ENCODE measurements around the gene NCOA1.

The NCOA1 gene

GRCh38 chr2:24635181-24635580, 144.1 kb downstream of the NCOA1 start:
- no peak overlapping the region for H3K4me3 ChIP-seq (ENCODE audit: low read length in 2 of 2)
- no peak overlapping the region for H3K27ac ChIP-seq (replicated peaks; ENCODE audit: low read length)
- H3K79me1 ChIP-seq (ENCODE audit: low read depth, low read length): no peaks in the 10 kb centered on the region
- H2BK5ac ChIP-seq (ENCODE audit: low read length): no peak overlapping the region
- no peak overlapping the region for H3K4me2 ChIP-seq (ENCODE audit: insufficient read depth, low read length, poor library complexity, severe bottlenecking)
- peaks cover 0 to 2% of the 10 kb centered on the region in 2 donors for H3K4me1 ChIP-seq (ENCODE audit: control insufficient read depth in 2 of 2, insufficient read depth in 1 of 2, low read depth in 1 of 2, low read length in 2 of 2)
- H4K8ac ChIP-seq (ENCODE audit: low read depth, low read length): no peak overlapping the region
- no peak overlapping the region for H3K4ac ChIP-seq (ENCODE audit: low read length)
- DNase-seq (ENCODE audit: low spot score): no peak
- H2AK5ac ChIP-seq (ENCODE audit: low read depth, low read length): no peak overlapping the region
- H3K18ac ChIP-seq (ENCODE audit: low read length): no peak overlapping the region
- H2BK15ac ChIP-seq (ENCODE audit: low read length): no peak overlapping the region
- no peak overlapping the region for H3K23ac ChIP-seq (ENCODE audit: low read depth, low read length, poor library complexity)
- no peak overlapping the region for H2BK120ac ChIP-seq (ENCODE audit: low read depth, low read length)
- no peaks in the 10 kb centered on the region for H3K36me3 ChIP-seq (replicated peaks in 1 of 2; ENCODE audit: control insufficient read depth in 2 of 2, insufficient read depth in 2 of 2, low read length in 2 of 2)
- H2BK12ac ChIP-seq (ENCODE audit: low read length): no peak overlapping the region
- no peaks in the 10 kb centered on the region for H3K9me3 ChIP-seq (replicated peaks in 1 of 2; ENCODE audit: control insufficient read depth in 2 of 2, insufficient read depth in 1 of 2, low read depth in 1 of 2, low read length in 2 of 2)
- H4K91ac ChIP-seq (ENCODE audit: low read depth, low read length, poor library complexity): no peak overlapping the region
- H3K14ac ChIP-seq (ENCODE audit: low read length): no peak overlapping the region
- H2AFZ ChIP-seq (ENCODE audit: low read length): no peak overlapping the region
- WGBS, 2 donors (ENCODE audit: extremely low coverage in 2 of 2, insufficient read length in 2 of 2, insufficient replicate concordance in 1 of 2): no CpG with 5 or more reads among the region's 2 CpGs
- no peaks in the 10 kb centered on the region for H3K27me3 ChIP-seq (ENCODE audit: control insufficient read depth in 3 of 3, insufficient read depth in 3 of 3, low read depth in 1 of 3, low read length in 3 of 3)
- H3K9ac ChIP-seq (ENCODE audit: low read depth, low read length, poor library complexity): no peak overlapping the region

GRCh38 chr2:24638568-24638967, 147.5 kb downstream of the NCOA1 start:
- no peak overlapping the region for H3K4me3 ChIP-seq (ENCODE audit: low read length in 2 of 2)
- no peaks in the 10 kb centered on the region for H3K27me3 ChIP-seq (ENCODE audit: control insufficient read depth in 3 of 3, insufficient read depth in 3 of 3, low read depth in 1 of 3, low read length in 3 of 3)
- DNase-seq (ENCODE audit: low spot score): no peak

GRCh38 chr2:24642351-24642750, 151.3 kb downstream of the NCOA1 start:
- Histone ChIP-seq H3K4me2 (ENCODE audit: insufficient read depth, low read length, poor library complexity, severe bottlenecking) (no peak overlapping the region), H2BK15ac (ENCODE audit: low read length) (no peak overlapping the region), H3K14ac (ENCODE audit: low read length) (no peak overlapping the region), H3K27me3 (ENCODE audit: control insufficient read depth in 3 of 3, insufficient read depth in 3 of 3, low read depth in 1 of 3, low read length in 3 of 3) (no peaks in the 10 kb centered on the region), H3K4ac (ENCODE audit: low read length) (no peak overlapping the region), H3K9ac (ENCODE audit: low read depth, low read length, poor library complexity) (no peak overlapping the region), H3K9me3 (replicated peaks in 1 of 2; ENCODE audit: control insufficient read depth in 2 of 2, insufficient read depth in 1 of 2, low read depth in 1 of 2, low read length in 2 of 2) (no peaks in the 10 kb centered on the region), H2AK5ac (ENCODE audit: low read depth, low read length) (no peak overlapping the region), H3K36me3 (replicated peaks in 1 of 2; ENCODE audit: control insufficient read depth in 2 of 2, insufficient read depth in 2 of 2, low read length in 2 of 2) (peaks cover 0 to 3% of the 10 kb centered on the region in 2 donors), H3K79me1 (ENCODE audit: low read depth, low read length) (peaks cover 2% of the 10 kb centered on the region), H2BK12ac (ENCODE audit: low read length) (no peak overlapping the region), H3K23ac (ENCODE audit: low read depth, low read length, poor library complexity) (no peak overlapping the region), H4K8ac (ENCODE audit: low read depth, low read length) (no peak overlapping the region), H3K27ac (replicated peaks; ENCODE audit: low read length) (no peak overlapping the region), H2BK5ac (ENCODE audit: low read length) (no peak overlapping the region), H3K4me1 (ENCODE audit: control insufficient read depth in 2 of 2, insufficient read depth in 1 of 2, low read depth in 1 of 2, low read length in 2 of 2) (no peaks in the 10 kb centered on the region), H2BK120ac (ENCODE audit: low read depth, low read length) (no peak overlapping the region), H2AFZ (ENCODE audit: low read length) (no peak overlapping the region), H4K91ac (ENCODE audit: low read depth, low read length, poor library complexity) (no peak overlapping the region), H3K18ac (ENCODE audit: low read length) (no peak overlapping the region), H3K4me3 (ENCODE audit: low read length in 2 of 2) (no peak overlapping the region)
- no peak for DNase-seq (ENCODE audit: low spot score)
- no CpG with 5 or more reads among the region's 1 CpG for WGBS, 2 donors (ENCODE audit: extremely low coverage in 2 of 2, insufficient read length in 2 of 2, insufficient replicate concordance in 1 of 2)

More at GRCh38 chr2:24638568-24638967, 147.5 kb downstream of the NCOA1 start:
- WGBS, 2 donors (ENCODE audit: extremely low coverage in 2 of 2, insufficient read length in 2 of 2, insufficient replicate concordance in 1 of 2): no CpG with 5 or more reads among the region's 1 CpG
- Histone ChIP-seq H3K18ac (ENCODE audit: low read length) (no peak overlapping the region), H3K4me2 (ENCODE audit: insufficient read depth, low read length, poor library complexity, severe bottlenecking) (no peak overlapping the region), H2BK5ac (ENCODE audit: low read length) (no peak overlapping the region), H2BK12ac (ENCODE audit: low read length) (no peak overlapping the region), H3K14ac (ENCODE audit: low read length) (no peak overlapping the region), H2AK5ac (ENCODE audit: low read depth, low read length) (no peak overlapping the region), H3K9me3 (replicated peaks in 1 of 2; ENCODE audit: control insufficient read depth in 2 of 2, insufficient read depth in 1 of 2, low read depth in 1 of 2, low read length in 2 of 2) (no peaks in the 10 kb centered on the region), H3K79me1 (ENCODE audit: low read depth, low read length) (peaks cover 2% of the 10 kb centered on the region), H3K4me1 (ENCODE audit: control insufficient read depth in 2 of 2, insufficient read depth in 1 of 2, low read depth in 1 of 2, low read length in 2 of 2) (peaks cover 0 to 2% of the 10 kb centered on the region in 2 donors), H3K27ac (replicated peaks; ENCODE audit: low read length) (no peak overlapping the region), H2AFZ (ENCODE audit: low read length) (no peak overlapping the region), H2BK15ac (ENCODE audit: low read length) (no peak overlapping the region), H2BK120ac (ENCODE audit: low read depth, low read length) (no peak overlapping the region), H4K8ac (ENCODE audit: low read depth, low read length) (no peak overlapping the region), H3K4ac (ENCODE audit: low read length) (no peak overlapping the region), H3K36me3 (replicated peaks in 1 of 2; ENCODE audit: control insufficient read depth in 2 of 2, insufficient read depth in 2 of 2, low read length in 2 of 2) (no peaks in the 10 kb centered on the region), H3K9ac (ENCODE audit: low read depth, low read length, poor library complexity) (no peak overlapping the region), H4K91ac (ENCODE audit: low read depth, low read length, poor library complexity) (no peak overlapping the region), H3K23ac (ENCODE audit: low read depth, low read length, poor library complexity) (no peak overlapping the region)

- H3K4ac ChIP-seq (ENCODE audit: low read length): no peak overlapping the region
- DNase-seq (ENCODE audit: low spot score): no peak
- H3K27me3 ChIP-seq (ENCODE audit: control insufficient read depth in 3 of 3, insufficient read depth in 3 of 3, low read depth in 1 of 3, low read length in 3 of 3): no peaks in the 10 kb centered on the region
- no peak overlapping the region for H4K8ac ChIP-seq (ENCODE audit: low read depth, low read length)
- H3K36me3 ChIP-seq (replicated peaks in 1 of 2; ENCODE audit: control insufficient read depth in 2 of 2, insufficient read depth in 2 of 2, low read length in 2 of 2): peaks cover 0 to 3% of the 10 kb centered on the region in 2 donors
- H3K4me2 ChIP-seq (ENCODE audit: insufficient read depth, low read length, poor library complexity, severe bottlenecking): no peak overlapping the region
- no peak overlapping the region for H2BK5ac ChIP-seq (ENCODE audit: low read length)
- H3K4me3 ChIP-seq (ENCODE audit: low read length in 2 of 2): no peak overlapping the region
- H3K27ac ChIP-seq (replicated peaks; ENCODE audit: low read length): no peak overlapping the region
- no CpG with 5 or more reads among the region's 1 CpG for WGBS, 2 donors (ENCODE audit: extremely low coverage in 2 of 2, insufficient read length in 2 of 2, insufficient replicate concordance in 1 of 2)
- H3K9me3 ChIP-seq (replicated peaks in 1 of 2; ENCODE audit: control insufficient read depth in 2 of 2, insufficient read depth in 1 of 2, low read depth in 1 of 2, low read length in 2 of 2): no peaks in the 10 kb centered on the region
- peaks cover 2% of the 10 kb centered on the region for H3K79me1 ChIP-seq (ENCODE audit: low read depth, low read length)
- no peak overlapping the region for H2BK12ac ChIP-seq (ENCODE audit: low read length)
- H3K9ac ChIP-seq (ENCODE audit: low read depth, low read length, poor library complexity): no peak overlapping the region
- H2AK5ac ChIP-seq (ENCODE audit: low read depth, low read length): no peak overlapping the region
- H3K4me1 ChIP-seq (ENCODE audit: control insufficient read depth in 2 of 2, insufficient read depth in 1 of 2, low read depth in 1 of 2, low read length in 2 of 2): no peaks in the 10 kb centered on the region
- no peak overlapping the region for H2BK15ac ChIP-seq (ENCODE audit: low read length)
- no peak overlapping the region for H3K14ac ChIP-seq (ENCODE audit: low read length)
- no peak overlapping the region for H3K23ac ChIP-seq (ENCODE audit: low read depth, low read length, poor library complexity)
- no peak overlapping the region for H3K18ac ChIP-seq (ENCODE audit: low read length)
- no peak overlapping the region for H2BK120ac ChIP-seq (ENCODE audit: low read depth, low read length)
- no peak overlapping the region for H2AFZ ChIP-seq (ENCODE audit: low read length)
- H4K91ac ChIP-seq (ENCODE audit: low read depth, low read length, poor library complexity): no peak overlapping the region
These were observed 152.0 kb downstream of the NCOA1 start for GRCh38 chr2:24643051-24643450.
